Activated naive CD8-positive, alpha-beta T cell treated with anti-CD3 and anti-CD28 coated beads, Interleukin-2, amount 10 ng/mL, durations not matched to agents 7 days and 5 days (primary cell): Measurements from ENCODE around the gene TANGO6. TPM values are rescaled to one million over a fixed set of nuclear protein-coding genes. Genes with fewer than 3 reads are reported as not detected.
A peak's percentile ranks its signal among the peaks of the same experiment; 100 is the strongest.

Source experiments
- ATAC-seq: fragments of 150-1000 bp; cut with Tn5 transposase; one replicate; pipeline ENCODE4 v1.10.0; 2021; ENCODE audit warnings: low read depth, moderate library complexity
- POLR2A ChIA-PET: fragments of 350-600 bp; sonication (Branson Sonifier 250); formaldehyde crosslinking; loops from one replicate; lab custom pipeline; 2021; ENCODE audit warnings: antibody characterized with exemption; lab: Charles Lee
- DNase-seq: peaks from one replicate; pipeline ENCODE4 v3.0.0; 2021
- H3K27ac Mint-ChIP-seq: one replicate; pipeline ENCODE4 v1.8.0; 2022; ENCODE audit warnings: mild to moderate bottlenecking, mixed read lengths
- H3K27me3 Mint-ChIP-seq: one replicate; pipeline ENCODE4 v1.8.0; 2022; ENCODE audit warnings: mild to moderate bottlenecking, moderate library complexity, mixed read lengths
- H3K36me3 Mint-ChIP-seq: one replicate; pipeline ENCODE4 v1.8.0; 2021; ENCODE audit warnings: mild to moderate bottlenecking, mixed read lengths
- H3K4me1 Mint-ChIP-seq: one replicate; pipeline ENCODE4 v1.8.0; 2021; ENCODE audit warnings: mixed read lengths
- H3K4me3 Mint-ChIP-seq: one replicate; pipeline ENCODE4 v1.8.0; 2022; ENCODE audit warnings: mild to moderate bottlenecking, moderate library complexity, mixed read lengths
- H3K9me3 Mint-ChIP-seq: one replicate; pipeline ENCODE4 v1.8.0; 2021; ENCODE audit warnings: mixed read lengths
- total RNA-seq, 2 experiments: library from RNA; stranded (reverse); gene quantifications; one replicate each; pipeline ENCODE4 v1.2.3, GENCODE V29; 2021

The TANGO6 gene
- total RNA-seq, 2 experiments from 2014 or later: 29.2 to 29.7 TPM

DNA sequence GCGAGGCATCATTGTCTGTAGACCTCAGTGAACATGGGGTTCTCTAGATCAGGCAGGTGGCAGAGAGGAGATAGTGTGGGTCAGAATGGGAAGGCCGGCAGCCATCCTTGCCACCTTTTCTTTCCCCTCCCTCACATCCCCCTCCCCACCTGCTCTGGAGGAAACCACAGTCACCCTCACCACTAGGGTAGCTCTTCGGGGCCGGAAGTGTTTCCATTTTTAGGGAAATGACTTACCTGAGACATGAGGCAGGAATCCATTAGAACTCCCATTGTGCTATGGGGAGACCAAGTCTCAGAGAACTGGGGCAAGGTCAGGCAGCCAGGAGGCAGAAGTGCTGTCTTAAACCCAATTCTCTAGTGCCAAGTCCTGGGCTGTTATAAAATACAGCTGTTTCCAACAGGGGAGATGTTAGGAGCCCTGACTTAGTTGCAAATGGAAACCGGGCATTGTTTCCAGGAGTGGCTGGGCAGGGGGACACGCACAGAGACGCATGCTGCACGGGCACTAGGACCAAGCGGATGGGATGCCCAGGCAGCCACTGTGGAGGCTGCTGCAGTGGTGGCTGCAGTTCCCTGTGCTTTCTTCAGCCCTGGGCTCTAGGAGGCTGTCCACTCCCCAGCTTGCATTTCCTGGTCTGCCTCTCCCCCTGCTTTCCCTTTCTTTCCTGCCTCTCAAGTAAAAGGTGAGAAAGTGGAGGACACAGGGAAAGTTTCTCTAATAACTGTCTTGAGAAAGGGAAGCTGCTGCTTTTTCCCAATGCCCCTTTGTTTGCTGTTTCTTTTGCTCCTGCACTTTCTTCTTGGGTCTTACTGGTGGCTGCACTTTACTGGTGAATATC is 265.0 kb downstream of the TANGO6 start:
- POLR2A ChIA-PET: no interaction called here
- Mint-ChIP-seq H3K36me3 (peaks cover 5% of the 10 kb centered on the region), H3K4me1 (peaks cover 16% of the 10 kb centered on the region), H3K27me3 (peaks cover 19% of the 10 kb centered on the region), H3K27ac (no peak overlapping the region), H3K9me3 (no peaks in the 10 kb centered on the region), H3K4me3 (peak overlapping the region; percentile 25)
- DNase-seq (no peak), ATAC-seq (no peak)

DNA sequence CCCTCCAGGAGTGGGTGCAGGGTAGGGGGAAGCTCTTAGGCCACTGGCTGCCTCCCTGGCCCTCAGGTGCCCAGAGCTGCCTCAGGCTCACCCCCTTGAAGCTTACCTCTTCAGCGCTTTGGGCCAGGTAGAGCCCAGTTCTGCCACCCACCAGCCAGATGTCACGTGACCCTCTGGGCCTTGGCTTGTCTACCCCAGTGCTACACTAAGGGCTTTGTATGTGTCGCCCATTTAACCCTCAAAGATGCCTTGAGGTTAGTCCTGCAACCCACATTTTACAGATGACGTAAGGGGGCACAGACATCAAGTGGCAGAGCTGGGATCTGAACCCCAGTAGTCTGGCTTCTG is 265.5 kb downstream of the TANGO6 start:
- no peak overlapping the region for H3K27ac Mint-ChIP-seq
- H3K27me3 Mint-ChIP-seq: peaks cover 19% of the 10 kb centered on the region
- DNase-seq (no peak), ATAC-seq (no peak)
- H3K36me3 Mint-ChIP-seq: peaks cover 5% of the 10 kb centered on the region
- peaks cover 16% of the 10 kb centered on the region for H3K4me1 Mint-ChIP-seq
- H3K9me3 Mint-ChIP-seq: no peaks in the 10 kb centered on the region
- POLR2A ChIA-PET: no interaction called here
- H3K4me3 Mint-ChIP-seq: no peak overlapping the region

DNA sequence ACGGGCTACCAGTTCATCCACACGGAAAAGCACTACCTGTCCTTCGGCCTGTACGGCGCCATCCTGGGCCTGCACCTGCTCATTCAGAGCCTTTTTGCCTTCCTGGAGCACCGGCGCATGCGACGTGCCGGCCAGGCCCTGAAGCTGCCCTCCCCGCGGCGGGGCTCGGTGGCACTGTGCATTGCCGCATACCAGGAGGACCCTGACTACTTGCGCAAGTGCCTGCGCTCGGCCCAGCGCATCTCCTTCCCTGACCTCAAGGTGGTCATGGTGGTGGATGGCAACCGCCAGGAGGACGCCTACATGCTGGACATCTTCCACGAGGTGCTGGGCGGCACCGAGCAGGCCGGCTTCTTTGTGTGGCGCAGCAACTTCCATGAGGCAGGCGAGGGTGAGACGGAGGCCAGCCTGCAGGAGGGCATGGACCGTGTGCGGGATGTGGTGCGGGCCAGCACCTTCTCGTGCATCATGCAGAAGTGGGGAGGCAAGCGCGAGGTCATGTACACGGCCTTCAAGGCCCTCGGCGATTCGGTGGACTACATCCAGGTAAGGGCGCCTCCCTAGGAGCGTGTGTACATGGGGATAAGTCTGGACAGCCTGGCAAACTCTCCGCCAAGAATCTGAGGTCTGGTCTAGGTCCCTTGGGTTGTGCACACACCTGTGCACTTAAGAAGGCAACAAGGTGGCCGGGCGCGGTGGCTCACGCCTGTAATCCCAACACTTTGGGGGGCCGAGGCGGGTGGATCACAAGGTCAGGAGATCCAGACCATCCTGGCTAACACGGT is 266.3 kb downstream of the TANGO6 start:
- H3K4me1 Mint-ChIP-seq: peaks cover 16% of the 10 kb centered on the region
- no peak overlapping the region for H3K4me3 Mint-ChIP-seq
- peaks cover 15% of the 10 kb centered on the region for H3K27me3 Mint-ChIP-seq
- no peak overlapping the region for H3K27ac Mint-ChIP-seq
- DNase-seq: no peak
- H3K36me3 Mint-ChIP-seq: peaks cover 5% of the 10 kb centered on the region
- POLR2A ChIA-PET: no interaction called here
- H3K9me3 Mint-ChIP-seq: no peaks in the 10 kb centered on the region
- no peak for ATAC-seq

DNA sequence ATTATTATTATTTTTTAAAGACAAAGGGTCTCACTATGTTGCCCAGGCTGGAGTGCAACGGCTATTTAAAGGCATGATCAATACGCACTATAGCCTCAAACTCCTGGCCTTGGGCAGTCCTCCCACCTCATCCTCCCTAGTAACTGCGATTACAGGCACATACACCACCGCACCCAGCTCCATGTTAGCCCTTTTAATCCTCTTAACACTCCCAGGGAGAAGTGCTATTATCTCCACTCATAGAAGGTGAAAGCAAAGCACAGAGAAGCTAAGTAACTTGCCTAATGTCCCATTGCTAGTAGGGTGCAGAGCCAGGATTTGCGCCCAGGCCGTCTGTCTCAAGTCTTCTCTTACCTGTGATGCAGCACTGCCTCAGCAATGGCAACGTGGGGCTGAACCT is 267.1 kb downstream of the TANGO6 start:
- no peak overlapping the region for H3K4me3 Mint-ChIP-seq
- DNase-seq (no peak), ATAC-seq (no peak)
- H3K27me3 Mint-ChIP-seq: peaks cover 11% of the 10 kb centered on the region
- peaks cover 5% of the 10 kb centered on the region for H3K36me3 Mint-ChIP-seq
- peaks cover 14% of the 10 kb centered on the region for H3K4me1 Mint-ChIP-seq
- H3K9me3 Mint-ChIP-seq: no peaks in the 10 kb centered on the region
- no peak overlapping the region for H3K27ac Mint-ChIP-seq
- POLR2A ChIA-PET: no interaction called here

DNA sequence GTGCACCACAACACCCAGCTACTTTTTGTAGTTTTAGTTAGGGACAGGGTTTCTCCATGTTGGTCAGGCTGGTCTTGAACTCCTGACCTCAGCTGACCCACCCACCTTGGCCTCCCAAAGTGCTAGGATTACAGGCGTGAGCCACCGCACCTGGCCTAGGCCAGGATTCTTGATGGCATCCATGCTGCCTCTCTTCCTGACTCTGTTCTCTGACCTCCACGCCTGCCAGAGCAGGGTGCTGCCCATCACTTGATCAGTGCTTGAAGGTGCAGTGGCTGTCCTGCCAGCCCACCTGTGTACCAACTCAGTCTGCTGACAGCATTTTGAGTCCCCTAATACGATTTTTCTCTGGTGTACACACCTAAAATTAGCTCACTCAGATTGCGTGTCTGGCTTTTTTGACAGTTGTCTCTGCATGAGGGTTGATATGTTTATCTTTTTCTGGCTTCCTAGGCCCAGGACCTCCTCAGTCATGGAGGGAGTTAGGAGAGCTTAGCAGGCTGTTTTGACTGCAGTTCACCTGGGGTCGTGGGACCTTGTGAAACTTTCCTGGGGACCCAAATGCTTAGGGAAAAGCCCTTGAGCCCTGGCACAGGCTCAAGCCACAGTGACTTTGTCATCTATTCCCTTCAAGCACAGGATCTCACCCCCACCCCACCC is 268.0 kb downstream of the TANGO6 start:
- DNase-seq (no peak), ATAC-seq (no peak)
- no peak overlapping the region for H3K27ac Mint-ChIP-seq
- peaks cover 5% of the 10 kb centered on the region for H3K36me3 Mint-ChIP-seq
- no peak overlapping the region for H3K4me3 Mint-ChIP-seq
- POLR2A ChIA-PET: no interaction called here
- H3K27me3 Mint-ChIP-seq: peaks cover 9% of the 10 kb centered on the region
- H3K4me1 Mint-ChIP-seq: peaks cover 11% of the 10 kb centered on the region
- no peaks in the 10 kb centered on the region for H3K9me3 Mint-ChIP-seq

DNA sequence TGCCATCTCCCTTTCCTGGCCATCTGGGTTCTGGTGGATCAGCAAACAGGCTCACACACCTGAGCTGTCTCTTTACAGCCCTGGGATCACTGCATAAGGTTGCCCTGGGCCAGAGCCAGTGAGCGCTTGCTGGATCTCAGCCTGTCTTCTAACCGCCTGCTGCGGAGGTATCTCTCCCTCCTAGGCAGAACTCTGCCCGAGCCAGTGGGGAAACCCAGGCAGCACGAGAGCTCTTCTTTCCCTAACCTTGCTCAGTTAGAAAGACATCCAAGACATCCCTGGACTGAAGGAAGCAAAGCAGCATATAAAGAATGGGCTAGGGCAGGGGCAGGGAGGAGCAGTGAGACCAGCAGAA is 268.5 kb downstream of the TANGO6 start:
- Mint-ChIP-seq H3K27ac (no peak overlapping the region), H3K27me3 (peaks cover 7% of the 10 kb centered on the region), H3K4me1 (peaks cover 12% of the 10 kb centered on the region), H3K36me3 (peaks cover 5% of the 10 kb centered on the region), H3K4me3 (no peak overlapping the region), H3K9me3 (no peaks in the 10 kb centered on the region)
- no peak for DNase-seq
- POLR2A ChIA-PET: no interaction called here
- ATAC-seq: no peak

DNA sequence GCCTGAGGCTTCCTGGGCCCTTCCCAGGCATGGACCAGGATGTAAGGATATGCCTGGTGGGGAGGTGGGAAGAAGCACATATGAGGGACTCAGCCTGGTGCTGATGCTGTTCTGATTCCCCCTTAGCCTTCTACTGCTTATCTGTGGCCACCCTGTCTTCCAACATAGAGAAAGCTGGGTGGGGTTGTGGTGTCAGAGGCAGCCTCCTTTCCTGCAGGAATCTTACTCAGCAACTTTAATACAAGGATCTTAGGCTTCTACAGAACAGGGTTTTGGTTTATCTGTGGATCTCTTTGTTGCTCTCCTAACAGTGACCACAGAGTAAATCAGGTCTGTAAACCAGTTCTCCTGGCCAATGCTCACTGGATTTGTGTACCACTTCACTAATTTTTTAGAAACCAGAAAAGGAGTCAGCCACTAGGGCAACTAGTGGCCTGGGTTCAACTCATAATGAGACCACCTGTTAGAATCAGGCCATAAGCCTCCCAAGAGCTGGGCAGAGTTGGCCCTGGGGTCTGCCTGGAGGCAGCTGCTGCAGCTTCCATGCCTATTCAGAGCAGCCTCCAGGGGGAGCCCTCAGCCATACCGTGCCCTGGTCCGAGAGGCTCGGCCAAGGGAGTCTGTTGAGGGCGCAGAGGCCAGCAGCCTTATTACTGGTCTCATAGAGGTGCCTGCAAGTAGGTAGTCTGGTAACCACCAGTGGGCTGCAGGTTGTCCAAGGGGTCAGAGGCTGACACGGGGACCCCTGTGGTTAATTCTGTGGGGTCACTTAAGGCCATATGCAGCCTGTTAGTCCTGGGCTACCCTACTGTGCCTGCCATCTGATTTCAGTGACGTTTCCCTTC is 269.2 kb downstream of the TANGO6 start:
- H3K27ac Mint-ChIP-seq: no peak overlapping the region
- H3K9me3 Mint-ChIP-seq: no peaks in the 10 kb centered on the region
- peak; percentile 65 for ATAC-seq
- peaks cover 2% of the 10 kb centered on the region for H3K27me3 Mint-ChIP-seq
- POLR2A ChIA-PET: no interaction called here
- DNase-seq: peak; percentile 63
- peaks cover 10% of the 10 kb centered on the region for H3K4me1 Mint-ChIP-seq
- H3K4me3 Mint-ChIP-seq: no peak overlapping the region
- peaks cover 5% of the 10 kb centered on the region for H3K36me3 Mint-ChIP-seq

DNA sequence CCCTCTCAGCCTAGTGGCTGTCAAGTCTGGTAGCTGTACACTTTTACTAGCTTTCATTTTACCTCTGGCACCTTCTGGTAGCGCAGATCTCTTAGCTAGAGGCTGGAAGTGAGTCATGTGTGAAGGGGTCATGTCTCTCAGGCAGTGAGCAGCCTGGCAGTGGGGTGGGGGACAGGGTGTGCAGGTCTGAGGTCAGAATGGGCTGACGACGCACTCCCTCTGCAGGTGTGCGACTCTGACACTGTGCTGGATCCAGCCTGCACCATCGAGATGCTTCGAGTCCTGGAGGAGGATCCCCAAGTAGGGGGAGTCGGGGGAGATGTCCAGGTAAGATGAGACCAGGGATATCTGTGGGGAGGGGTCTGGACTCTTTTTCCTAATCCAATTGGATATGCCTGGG is 269.9 kb downstream of the TANGO6 start:
- POLR2A ChIA-PET: no interaction called here
- H3K9me3 Mint-ChIP-seq: no peaks in the 10 kb centered on the region
- H3K4me3 Mint-ChIP-seq: no peak overlapping the region
- H3K4me1 Mint-ChIP-seq: peaks cover 7% of the 10 kb centered on the region
- DNase-seq (peak; percentile 27), ATAC-seq (no peak)
- peaks cover under 1% of the 10 kb centered on the region for H3K27me3 Mint-ChIP-seq
- peaks cover 10% of the 10 kb centered on the region for H3K36me3 Mint-ChIP-seq
- no peak overlapping the region for H3K27ac Mint-ChIP-seq

DNA sequence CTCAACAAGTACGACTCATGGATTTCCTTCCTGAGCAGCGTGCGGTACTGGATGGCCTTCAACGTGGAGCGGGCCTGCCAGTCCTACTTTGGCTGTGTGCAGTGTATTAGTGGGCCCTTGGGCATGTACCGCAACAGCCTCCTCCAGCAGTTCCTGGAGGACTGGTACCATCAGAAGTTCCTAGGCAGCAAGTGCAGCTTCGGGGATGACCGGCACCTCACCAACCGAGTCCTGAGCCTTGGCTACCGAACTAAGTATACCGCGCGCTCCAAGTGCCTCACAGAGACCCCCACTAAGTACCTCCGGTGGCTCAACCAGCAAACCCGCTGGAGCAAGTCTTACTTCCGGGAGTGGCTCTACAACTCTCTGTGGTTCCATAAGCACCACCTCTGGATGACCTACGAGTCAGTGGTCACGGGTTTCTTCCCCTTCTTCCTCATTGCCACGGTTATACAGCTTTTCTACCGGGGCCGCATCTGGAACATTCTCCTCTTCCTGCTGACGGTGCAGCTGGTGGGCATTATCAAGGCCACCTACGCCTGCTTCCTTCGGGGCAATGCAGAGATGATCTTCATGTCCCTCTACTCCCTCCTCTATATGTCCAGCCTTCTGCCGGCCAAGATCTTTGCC is 271.1 kb downstream of the TANGO6 start:
- DNase-seq (no peak), ATAC-seq (no peak)
- Mint-ChIP-seq H3K9me3 (no peaks in the 10 kb centered on the region), H3K4me1 (peaks cover 7% of the 10 kb centered on the region), H3K27me3 (no peaks in the 10 kb centered on the region), H3K27ac (no peak overlapping the region), H3K4me3 (no peak overlapping the region), H3K36me3 (peaks cover 22% of the 10 kb centered on the region)
- POLR2A ChIA-PET: no interaction called here

DNA sequence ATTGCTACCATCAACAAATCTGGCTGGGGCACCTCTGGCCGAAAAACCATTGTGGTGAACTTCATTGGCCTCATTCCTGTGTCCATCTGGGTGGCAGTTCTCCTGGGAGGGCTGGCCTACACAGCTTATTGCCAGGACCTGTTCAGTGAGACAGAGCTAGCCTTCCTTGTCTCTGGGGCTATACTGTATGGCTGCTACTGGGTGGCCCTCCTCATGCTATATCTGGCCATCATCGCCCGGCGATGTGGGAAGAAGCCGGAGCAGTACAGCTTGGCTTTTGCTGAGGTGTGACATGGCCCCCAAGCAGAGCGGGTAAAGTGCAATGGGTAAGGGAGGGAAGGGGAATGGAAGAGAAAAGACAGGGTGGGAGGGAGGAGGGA is 271.6 kb downstream of the TANGO6 start:
- H3K4me1 Mint-ChIP-seq: peaks cover 7% of the 10 kb centered on the region
- H3K36me3 Mint-ChIP-seq: peaks cover 19% of the 10 kb centered on the region
- no peak overlapping the region for H3K4me3 Mint-ChIP-seq
- no peak for ATAC-seq
- peak; percentile 13 for DNase-seq
- H3K9me3 Mint-ChIP-seq: no peaks in the 10 kb centered on the region
- H3K27me3 Mint-ChIP-seq: no peaks in the 10 kb centered on the region
- H3K27ac Mint-ChIP-seq: no peak overlapping the region
- POLR2A ChIA-PET: no interaction called here

DNA sequence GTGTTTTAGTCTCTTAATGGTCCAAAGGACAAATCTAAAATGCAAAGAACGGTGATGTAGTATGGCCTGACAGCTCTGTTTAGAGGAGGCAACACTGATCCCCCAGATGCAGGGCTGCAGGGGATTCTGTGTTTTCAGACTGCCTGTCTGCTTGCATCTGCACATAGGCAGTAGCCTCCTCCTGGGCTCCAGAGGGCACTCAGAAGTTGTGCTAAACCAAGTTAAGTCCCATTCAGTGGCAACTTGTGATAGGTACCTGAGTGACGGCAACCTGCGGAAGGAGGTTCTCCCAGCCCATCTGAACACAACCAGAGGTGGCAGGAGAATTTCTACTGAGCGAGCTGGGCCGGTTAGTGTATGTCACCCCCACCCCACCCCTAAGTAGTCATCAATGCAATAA is 272.0 kb downstream of the TANGO6 start:
- ATAC-seq: no peak
- peaks cover 7% of the 10 kb centered on the region for H3K4me1 Mint-ChIP-seq
- DNase-seq: peak; percentile 11
- no peaks in the 10 kb centered on the region for H3K27me3 Mint-ChIP-seq
- no peak overlapping the region for H3K27ac Mint-ChIP-seq
- H3K9me3 Mint-ChIP-seq: no peaks in the 10 kb centered on the region
- peaks cover 20% of the 10 kb centered on the region for H3K36me3 Mint-ChIP-seq
- POLR2A ChIA-PET: interaction anchor here (1.0 kb wide), 1 partner anchor 10 kb away, joined by 3 read pairs; the partner anchor contains the start of gene HAS3
- no peak overlapping the region for H3K4me3 Mint-ChIP-seq

DNA sequence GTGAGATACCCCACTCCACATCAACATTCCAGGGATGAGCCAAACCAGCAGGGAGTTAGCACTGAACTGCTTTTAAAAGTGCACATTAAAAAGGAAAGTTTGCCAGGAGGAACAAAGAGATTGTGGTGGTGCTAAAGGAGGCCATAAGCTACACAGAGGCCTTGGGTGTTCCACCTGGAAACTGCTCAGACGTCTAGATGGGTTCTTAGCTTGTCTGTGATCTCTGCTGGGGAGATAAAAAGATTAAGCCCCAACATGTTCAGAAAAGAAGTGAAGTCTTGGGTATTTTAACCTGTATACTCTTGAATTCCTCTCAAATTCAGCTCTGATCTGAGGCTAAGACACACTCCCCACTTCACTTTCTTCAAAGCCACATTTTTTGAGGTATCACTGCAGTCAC is 272.5 kb downstream of the TANGO6 start:
- H3K4me1 Mint-ChIP-seq: peaks cover 7% of the 10 kb centered on the region
- ATAC-seq (no peak), DNase-seq (no peak)
- POLR2A ChIA-PET: interaction anchor here (1.0 kb wide), 1 partner anchor 10 kb away, joined by 3 read pairs; the partner anchor contains the start of gene HAS3
- no peaks in the 10 kb centered on the region for H3K9me3 Mint-ChIP-seq
- H3K27me3 Mint-ChIP-seq: no peaks in the 10 kb centered on the region
- no peak overlapping the region for H3K27ac Mint-ChIP-seq
- H3K4me3 Mint-ChIP-seq: no peak overlapping the region
- peaks cover 21% of the 10 kb centered on the region for H3K36me3 Mint-ChIP-seq
